ENCODE results near the gene UBTD2. TPM values are rescaled to one million over a fixed set of nuclear protein-coding genes. Genes with fewer than 3 reads are reported as not detected.
A peak's percentile ranks its signal among the peaks of the same experiment; 100 is the strongest.
"Not testable (repeated sequence)": the region's sequence is repeated elsewhere in the genome, so short reads cannot be mapped to it uniquely, and the experiment has no call there.

The UBTD2 gene
- polyA plus RNA-seq, 1 donor (not counting 4 experiments of a cell fraction or from before 2014, with no cell fraction given) = 16.2 TPM

DNA sequence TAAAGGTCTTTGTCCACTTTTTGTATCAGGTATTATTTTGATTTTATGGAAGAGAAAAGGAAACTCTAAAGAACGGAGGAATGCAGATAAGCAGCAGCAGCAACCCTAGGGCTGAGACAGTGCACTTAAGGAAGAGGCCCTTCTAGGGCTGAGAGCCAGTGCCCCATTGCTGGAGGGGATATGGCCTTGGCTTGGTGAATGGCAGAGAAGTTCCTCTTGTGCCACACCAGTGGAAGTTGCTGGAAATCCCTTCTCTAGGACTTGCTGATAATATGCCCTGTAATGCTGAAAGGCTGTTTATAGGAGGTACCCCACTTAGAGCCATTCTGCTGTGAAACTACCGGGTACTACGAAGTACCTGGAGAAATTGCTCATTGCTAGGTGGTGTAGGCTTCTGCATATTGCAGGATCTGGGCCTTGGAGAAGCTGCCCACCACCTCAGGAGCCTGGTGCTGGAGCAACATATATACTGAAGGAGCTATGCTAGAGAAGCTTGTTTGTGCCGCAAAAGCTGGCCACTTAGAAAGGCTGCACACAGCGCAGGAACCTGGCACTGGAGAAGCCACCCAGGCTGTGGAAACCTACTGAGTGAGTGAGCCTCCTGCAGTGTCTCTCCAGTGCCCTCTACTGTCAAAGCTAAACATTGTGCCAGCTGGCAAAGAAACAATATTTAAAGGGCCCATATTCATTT lies 9.6 kb upstream of the UBTD2 start:
- no peak overlapping the region for H3K4me3 ChIP-seq (ENCODE audit: control insufficient read depth in 2 of 3, extremely low read depth in 1 of 3, insufficient read depth in 2 of 3, low read depth in 1 of 3, low read length in 3 of 3)
- dilution Hi-C loops (cut with MboI; ENCODE audit: extremely low pct_ligation_motif_present, low sequenced_read_pairs) = no loop called here
- DNase-seq (ENCODE audit: low read depth, low spot score) = no peak
- no peak for TF ChIP-seq EZH2 (IDR thresholded peaks at IDR 0.05; ENCODE audit: low read length)
- TF ChIP-seq, protein P1, sequence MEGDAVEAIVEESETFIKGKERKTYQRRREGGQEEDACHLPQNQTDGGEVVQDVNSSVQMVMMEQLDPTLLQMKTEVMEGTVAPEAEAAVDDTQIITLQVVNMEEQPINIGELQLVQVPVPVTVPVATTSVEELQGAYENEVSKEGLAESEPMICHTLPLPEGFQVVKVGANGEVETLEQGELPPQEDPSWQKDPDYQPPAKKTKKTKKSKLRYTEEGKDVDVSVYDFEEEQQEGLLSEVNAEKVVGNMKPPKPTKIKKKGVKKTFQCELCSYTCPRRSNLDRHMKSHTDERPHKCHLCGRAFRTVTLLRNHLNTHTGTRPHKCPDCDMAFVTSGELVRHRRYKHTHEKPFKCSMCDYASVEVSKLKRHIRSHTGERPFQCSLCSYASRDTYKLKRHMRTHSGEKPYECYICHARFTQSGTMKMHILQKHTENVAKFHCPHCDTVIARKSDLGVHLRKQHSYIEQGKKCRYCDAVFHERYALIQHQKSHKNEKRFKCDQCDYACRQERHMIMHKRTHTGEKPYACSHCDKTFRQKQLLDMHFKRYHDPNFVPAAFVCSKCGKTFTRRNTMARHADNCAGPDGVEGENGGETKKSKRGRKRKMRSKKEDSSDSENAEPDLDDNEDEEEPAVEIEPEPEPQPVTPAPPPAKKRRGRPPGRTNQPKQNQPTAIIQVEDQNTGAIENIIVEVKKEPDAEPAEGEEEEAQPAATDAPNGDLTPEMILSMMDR (optimal IDR thresholded peaks at IDR 0.05 in 1 of 3, IDR thresholded peaks at IDR 0.05 in 1 of 3, conservative IDR thresholded peaks at IDR 0.05 in 1 of 3; ENCODE audit: extremely low read depth in 1 of 3, insufficient read depth in 2 of 3, low read length in 3 of 3) = peak; percentile 78 to 94 (median 91)
- peak; percentile 70 for FAIRE-seq
- no peaks in the 10 kb centered on the region for H4K20me1 ChIP-seq (ENCODE audit: control insufficient read depth, extremely low read depth, insufficient read depth, low read length)
- H2AFZ ChIP-seq (ENCODE audit: control insufficient read depth, low read length) = peak overlapping the region; percentile 10
- H3K9ac ChIP-seq (ENCODE audit: control insufficient read depth, extremely low read depth, insufficient read depth, low read length) = no peak overlapping the region
- H3K27ac ChIP-seq (ENCODE audit: control insufficient read depth, insufficient read depth, low read length) = no peak overlapping the region
- no peaks in the 10 kb centered on the region for H3K79me2 ChIP-seq (ENCODE audit: control insufficient read depth, insufficient read depth, low read length)
- H3K9me1 ChIP-seq (ENCODE audit: control insufficient read depth, extremely low read depth, insufficient read depth, low read length) = no peaks in the 10 kb centered on the region
- no peaks in the 10 kb centered on the region for H3K9me3 ChIP-seq (ENCODE audit: control insufficient read depth, low read depth, low read length)
- no peaks in the 10 kb centered on the region for H3K4me1 ChIP-seq (ENCODE audit: control insufficient read depth, extremely low read depth, insufficient read depth, low read length)
- peak overlapping the region; percentile 7 for H3K4me2 ChIP-seq (ENCODE audit: control insufficient read depth, extremely low read depth, insufficient read depth, low read depth, low read length)
- H3K27me3 ChIP-seq (ENCODE audit: control insufficient read depth, extremely low read depth, insufficient read depth, low read length) = no peaks in the 10 kb centered on the region
- no peaks in the 10 kb centered on the region for H3K36me3 ChIP-seq (ENCODE audit: control insufficient read depth in 2 of 2, extremely low read depth in 1 of 2, insufficient read depth in 2 of 2, low read length in 2 of 2)

DNA sequence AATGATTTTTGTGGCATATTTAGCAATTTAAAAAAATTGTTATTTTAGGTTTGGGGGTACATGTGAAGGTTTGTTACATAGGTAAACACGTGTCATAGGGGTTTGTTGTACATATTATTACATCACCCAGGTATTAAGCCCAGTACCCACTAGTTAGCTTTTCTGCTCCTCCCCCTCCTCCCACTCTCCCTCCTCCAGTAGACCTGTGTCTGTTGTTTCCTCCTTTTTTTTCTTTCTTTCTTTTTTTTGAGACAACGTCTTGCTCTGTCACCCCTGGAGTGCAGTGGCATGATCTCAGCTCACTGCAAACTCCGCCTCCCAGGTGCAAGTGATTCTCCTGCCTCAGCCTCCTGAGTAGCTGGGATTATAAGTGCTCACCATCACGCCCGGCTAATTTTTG lies 8.3 kb upstream of the UBTD2 start:
- H3K9me3 ChIP-seq (ENCODE audit: control insufficient read depth, low read depth, low read length); H3K9me1 ChIP-seq (ENCODE audit: control insufficient read depth, extremely low read depth, insufficient read depth, low read length); H3K27ac ChIP-seq (ENCODE audit: control insufficient read depth, insufficient read depth, low read length); H3K4me1 ChIP-seq (ENCODE audit: control insufficient read depth, extremely low read depth, insufficient read depth, low read length); H2AFZ ChIP-seq (ENCODE audit: control insufficient read depth, low read length); H3K9ac ChIP-seq (ENCODE audit: control insufficient read depth, extremely low read depth, insufficient read depth, low read length); FAIRE-seq; H3K79me2 ChIP-seq (ENCODE audit: control insufficient read depth, insufficient read depth, low read length); H3K36me3 ChIP-seq (ENCODE audit: control insufficient read depth in 2 of 2, extremely low read depth in 1 of 2, insufficient read depth in 2 of 2, low read length in 2 of 2); H3K4me3 ChIP-seq (ENCODE audit: control insufficient read depth in 2 of 3, extremely low read depth in 1 of 3, insufficient read depth in 2 of 3, low read depth in 1 of 3, low read length in 3 of 3); DNase-seq (ENCODE audit: low read depth, low spot score); H4K20me1 ChIP-seq (ENCODE audit: control insufficient read depth, extremely low read depth, insufficient read depth, low read length); dilution Hi-C loops (cut with MboI; ENCODE audit: extremely low pct_ligation_motif_present, low sequenced_read_pairs); H3K4me2 ChIP-seq (ENCODE audit: control insufficient read depth, extremely low read depth, insufficient read depth, low read depth, low read length); H3K27me3 ChIP-seq (ENCODE audit: control insufficient read depth, extremely low read depth, insufficient read depth, low read length): not testable (repeated sequence)

DNA sequence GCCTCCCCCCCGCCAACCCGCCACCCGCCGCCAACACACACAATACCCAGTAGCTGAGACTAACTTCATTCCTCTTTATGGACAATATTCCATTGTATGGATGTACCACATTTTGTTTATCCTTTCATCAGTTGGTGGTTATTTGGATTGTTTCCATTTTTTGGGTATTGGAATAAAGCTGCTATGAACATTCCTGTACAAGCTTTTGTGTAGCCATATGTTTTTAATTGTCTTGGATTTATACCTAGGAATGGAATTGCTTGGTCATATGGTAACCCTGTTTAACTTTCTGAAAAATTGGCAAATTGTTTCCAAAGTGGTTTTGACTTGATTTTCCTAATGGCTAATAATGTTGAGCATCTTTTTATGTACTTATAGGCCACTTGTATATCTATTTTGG lies 4.9 kb upstream of the UBTD2 start:
- no peak overlapping the region for H3K27ac ChIP-seq (ENCODE audit: control insufficient read depth, insufficient read depth, low read length)
- H3K36me3 ChIP-seq (ENCODE audit: control insufficient read depth in 2 of 2, extremely low read depth in 1 of 2, insufficient read depth in 2 of 2, low read length in 2 of 2) = no peaks in the 10 kb centered on the region
- no peaks in the 10 kb centered on the region for H3K9me1 ChIP-seq (ENCODE audit: control insufficient read depth, extremely low read depth, insufficient read depth, low read length)
- H3K4me3 ChIP-seq (ENCODE audit: control insufficient read depth in 2 of 3, extremely low read depth in 1 of 3, insufficient read depth in 2 of 3, low read depth in 1 of 3, low read length in 3 of 3) = no peak overlapping the region
- H4K20me1 ChIP-seq (ENCODE audit: control insufficient read depth, extremely low read depth, insufficient read depth, low read length) = no peaks in the 10 kb centered on the region
- H3K4me2 ChIP-seq (ENCODE audit: control insufficient read depth, extremely low read depth, insufficient read depth, low read depth, low read length) = no peak overlapping the region
- dilution Hi-C loops (cut with MboI; ENCODE audit: extremely low pct_ligation_motif_present, low sequenced_read_pairs) = no loop called here
- H3K9ac ChIP-seq (ENCODE audit: control insufficient read depth, extremely low read depth, insufficient read depth, low read length) = no peak overlapping the region
- H3K9me3 ChIP-seq (ENCODE audit: control insufficient read depth, low read depth, low read length) = no peaks in the 10 kb centered on the region
- TF ChIP-seq, protein P1 (optimal IDR thresholded peaks at IDR 0.05 in 1 of 3, IDR thresholded peaks at IDR 0.05 in 1 of 3, conservative IDR thresholded peaks at IDR 0.05 in 1 of 3; ENCODE audit: extremely low read depth in 1 of 3, insufficient read depth in 2 of 3, low read length in 3 of 3) = no peak
- TF ChIP-seq EZH2 (IDR thresholded peaks at IDR 0.05; ENCODE audit: low read length) = no peak
- H3K4me1 ChIP-seq (ENCODE audit: control insufficient read depth, extremely low read depth, insufficient read depth, low read length) = peaks cover 9% of the 10 kb centered on the region
- H3K79me2 ChIP-seq (ENCODE audit: control insufficient read depth, insufficient read depth, low read length) = no peaks in the 10 kb centered on the region
- no peaks in the 10 kb centered on the region for H3K27me3 ChIP-seq (ENCODE audit: control insufficient read depth, extremely low read depth, insufficient read depth, low read length)
- FAIRE-seq (no peak), DNase-seq (ENCODE audit: low read depth, low spot score) (no peak)
- no peak overlapping the region for H2AFZ ChIP-seq (ENCODE audit: control insufficient read depth, low read length)

DNA sequence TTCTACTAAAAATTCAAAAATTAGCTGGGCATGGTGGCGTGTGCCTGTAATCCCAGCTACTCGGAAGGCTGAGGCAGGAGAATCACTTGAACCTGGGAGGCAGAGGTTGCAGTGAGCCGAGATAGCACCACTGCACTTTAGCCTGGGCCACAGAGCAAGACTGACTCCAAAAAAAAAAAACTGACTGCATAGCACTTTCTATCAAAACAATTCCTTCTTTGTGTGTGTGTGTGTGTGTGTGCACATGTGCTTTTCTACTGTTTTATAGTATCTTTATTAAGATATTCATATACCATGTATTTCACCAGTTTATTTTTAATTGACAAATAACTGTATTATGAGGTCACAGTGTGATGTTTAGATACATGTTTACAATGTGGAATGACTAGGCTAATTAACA lies 3.6 kb upstream of the UBTD2 start:
- H3K27ac ChIP-seq (ENCODE audit: control insufficient read depth, insufficient read depth, low read length); H3K9me1 ChIP-seq (ENCODE audit: control insufficient read depth, extremely low read depth, insufficient read depth, low read length); H3K4me3 ChIP-seq (ENCODE audit: control insufficient read depth in 2 of 3, extremely low read depth in 1 of 3, insufficient read depth in 2 of 3, low read depth in 1 of 3, low read length in 3 of 3); H2AFZ ChIP-seq (ENCODE audit: control insufficient read depth, low read length); H3K9ac ChIP-seq (ENCODE audit: control insufficient read depth, extremely low read depth, insufficient read depth, low read length); H3K36me3 ChIP-seq (ENCODE audit: control insufficient read depth in 2 of 2, extremely low read depth in 1 of 2, insufficient read depth in 2 of 2, low read length in 2 of 2); FAIRE-seq; H3K4me1 ChIP-seq (ENCODE audit: control insufficient read depth, extremely low read depth, insufficient read depth, low read length); H3K27me3 ChIP-seq (ENCODE audit: control insufficient read depth, extremely low read depth, insufficient read depth, low read length); H3K9me3 ChIP-seq (ENCODE audit: control insufficient read depth, low read depth, low read length); dilution Hi-C loops (cut with MboI; ENCODE audit: extremely low pct_ligation_motif_present, low sequenced_read_pairs); H4K20me1 ChIP-seq (ENCODE audit: control insufficient read depth, extremely low read depth, insufficient read depth, low read length); H3K4me2 ChIP-seq (ENCODE audit: control insufficient read depth, extremely low read depth, insufficient read depth, low read depth, low read length); DNase-seq (ENCODE audit: low read depth, low spot score): not testable (repeated sequence)
- peaks cover 11% of the 10 kb centered on the region for H3K79me2 ChIP-seq (ENCODE audit: control insufficient read depth, insufficient read depth, low read length)

Measured in keratinocyte (primary cell).